Caco-2 (cell line): Measurements from ENCODE around the gene COX20. TPM values are rescaled to one million over a fixed set of nuclear protein-coding genes. Genes with fewer than 3 reads are reported as not detected.

ENCODE experiments used
- BruUV-seq: library from RNA; stranded (reverse); fragments of 400-500 nt; replicated peaks from 2 replicates; lab custom pipeline; 2021; lab: Mats Ljungman, UMichigan
- CTCF ChIA-PET: fragments of 300-600 bp; sonication (Branson Sonifier 250); formaldehyde crosslinking; loops from one replicate; lab custom pipeline; 2022; ENCODE audit warnings: antibody characterized with exemption; lab: Charles Lee
- POLR2A ChIA-PET: fragments of 300-600 bp; sonication (Branson Sonifier 250); formaldehyde crosslinking; loops from one replicate; lab custom pipeline; 2022; ENCODE audit warnings: antibody characterized with exemption; lab: Charles Lee
- DNase-seq, 2 experiments: peaks; one replicate each; pipeline versions ENCODE4 v3.0.0 to v3.0.0-alpha.2; 2020 to 2022
- H3K27me3 ChIP-seq: replicated peaks from 2 replicates; pipeline ENCODE4 v1.6.0; 2011; ENCODE audit warnings: low read length; ENCODE audit not compliant: control insufficient read depth, insufficient read depth
- H3K36me3 ChIP-seq: 2 replicates; pipeline ENCODE4 v1.5.1; 2011; ENCODE audit warnings: low read length; ENCODE audit not compliant: control insufficient read depth, insufficient read depth
- H3K4me1 ChIP-seq: fragments of 250-450 bp; sonication (Bioruptor Pico); 2 replicates; pipeline ENCODE4 v1.5.1; 2020; ENCODE audit warnings: mild to moderate bottlenecking
- H3K4me3 ChIP-seq: 2 replicates; pipeline ENCODE4 v1.5.1; 2011; ENCODE audit warnings: low read depth, mild to moderate bottlenecking, control low read depth, low read length
- H3K9me3 ChIP-seq: fragments of 250-450 bp; sonication (Bioruptor Pico); 2 replicates; pipeline ENCODE4 v1.5.1; 2020; ENCODE audit warnings: mild to moderate bottlenecking, moderate library complexity
- H3K27ac Mint-ChIP-seq: one replicate; pipeline ENCODE4 v1.8.0; 2022; ENCODE audit warnings: mixed read lengths; ENCODE audit not compliant: unreplicated experiment
- H3K27me3 Mint-ChIP-seq: one replicate; pipeline ENCODE4 v1.8.0; 2022; ENCODE audit warnings: mixed read lengths; ENCODE audit not compliant: insufficient read depth, unreplicated experiment
- H3K36me3 Mint-ChIP-seq: one replicate; pipeline ENCODE4 v1.8.0; 2022; ENCODE audit warnings: mild to moderate bottlenecking, mixed read lengths; ENCODE audit not compliant: insufficient read depth, unreplicated experiment
- H3K4me1 Mint-ChIP-seq: one replicate; pipeline ENCODE4 v1.8.0; 2022; ENCODE audit warnings: low read depth, mixed read lengths; ENCODE audit not compliant: unreplicated experiment
- H3K4me3 Mint-ChIP-seq: one replicate; pipeline ENCODE4 v1.8.0; 2022; ENCODE audit warnings: mild to moderate bottlenecking, moderate library complexity, mixed read lengths; ENCODE audit not compliant: unreplicated experiment
- H3K9me3 Mint-ChIP-seq: one replicate; pipeline ENCODE4 v1.8.0; 2022; ENCODE audit warnings: mixed read lengths; ENCODE audit not compliant: unreplicated experiment
- CTCF ChIP-seq, 2 experiments: fragments of 200-600 bp in 1 of 2; IDR thresholded peaks; 1 replicate in 1 of 2; 2 replicates in 1 of 2; pipeline versions ENCODE4 v1.5.1 to v1.8.0; 2011 to 2022; ENCODE audit warnings: antibody characterized with exemption in 1 of 2, control low read depth in 1 of 2, inconsistent platforms in 1 of 2, low read depth in 1 of 2, low read length in 1 of 2, mild to moderate bottlenecking in 1 of 2, moderate library complexity in 1 of 2; ENCODE audit not compliant: insufficient read depth in 1 of 2, severe bottlenecking in 1 of 2, unreplicated experiment in 1 of 2
- intact Hi-C: fragments of 100-400 bp; cut with micrococcal nuclease; formaldehyde crosslinking; loops from one replicate; pipeline ENCODE4 v1.10.0; 2022; ENCODE audit not compliant: unreplicated experiment
- total RNA-seq: library from RNA; stranded (reverse); gene quantifications from 2 replicates; pipeline ENCODE4 v1.2.3, GENCODE V29; 2022

Gene COX20
- total RNA-seq, 1 experiment from 2014 or later: 68.0 TPM

- peaks cover 6% of the 10 kb centered on the region for H3K9me3 Mint-ChIP-seq
- no TSS peak for BruUV-seq
- Histone ChIP-seq H3K36me3 (no peaks in the 10 kb centered on the region; the same call in 1 of the 2 replicates), H3K4me1 (peaks cover 7% of the 10 kb centered on the region; the same call in 1 of the 2 replicates), H3K27me3 (no peaks in the 10 kb centered on the region), H3K9me3 (no peaks in the 10 kb centered on the region), H3K4me3 (no peak overlapping the region)
- H3K4me3 Mint-ChIP-seq: no peak overlapping the region
- H3K4me1 Mint-ChIP-seq: peaks cover 9% of the 10 kb centered on the region
- no peak overlapping the region for H3K27ac Mint-ChIP-seq
- H3K27me3 Mint-ChIP-seq: no peaks in the 10 kb centered on the region
- peaks cover 11% of the 10 kb centered on the region for H3K36me3 Mint-ChIP-seq
- no peak for TF ChIP-seq CTCF (IDR thresholded peaks at IDR 0.05; ENCODE audit: insufficient read depth in 1 of 2, low read depth in 1 of 2, low read length in 1 of 2, severe bottlenecking in 1 of 2, unreplicated experiment in 1 of 2)
- ChIA-PET CTCF (no interaction called here), POLR2A (no interaction called here)
- intact Hi-C loops: no loop called here
- DNase-seq: no peak
Observed at GRCh38 chr1:244868484-244869363, 33.3 kb downstream of the COX20 start.

GRCh38 chr1:244869364-244869827, 33.9 kb downstream of the COX20 start:
- intact Hi-C loops: no loop called here

GRCh38 chr1:244869950-244870349, 34.5 kb downstream of the COX20 start:
- Mint-ChIP-seq H3K27me3 (no peaks in the 10 kb centered on the region), H3K4me3 (no peak overlapping the region), H3K36me3 (no peaks in the 10 kb centered on the region), H3K4me1 (peaks cover 9% of the 10 kb centered on the region), H3K9me3 (peaks cover 6% of the 10 kb centered on the region), H3K27ac (no peak overlapping the region)
- intact Hi-C loops: no loop called here
- POLR2A ChIA-PET: no interaction called here
- no peak for DNase-seq
- CTCF ChIA-PET: no interaction called here
- Histone ChIP-seq H3K9me3 (no peaks in the 10 kb centered on the region), H3K4me3 (no peak overlapping the region), H3K36me3 (no peaks in the 10 kb centered on the region), H3K4me1 (peaks cover 7% of the 10 kb centered on the region; the same call in 1 of the 2 replicates), H3K27me3 (no peaks in the 10 kb centered on the region)
- BruUV-seq: no TSS peak
- no peak for TF ChIP-seq CTCF (IDR thresholded peaks at IDR 0.05; ENCODE audit: insufficient read depth in 1 of 2, low read depth in 1 of 2, low read length in 1 of 2, severe bottlenecking in 1 of 2, unreplicated experiment in 1 of 2)

More at GRCh38 chr1:244869364-244869827, 33.9 kb downstream of the COX20 start:
- H3K4me3 ChIP-seq: no peak overlapping the region
- no peaks in the 10 kb centered on the region for H3K27me3 ChIP-seq
- Mint-ChIP-seq H3K27me3 (no peaks in the 10 kb centered on the region), H3K36me3 (peaks cover 4% of the 10 kb centered on the region), H3K9me3 (peaks cover 6% of the 10 kb centered on the region), H3K4me3 (no peak overlapping the region), H3K4me1 (peaks cover 9% of the 10 kb centered on the region), H3K27ac (no peak overlapping the region)
- TF ChIP-seq CTCF (IDR thresholded peaks at IDR 0.05; ENCODE audit: insufficient read depth in 1 of 2, low read depth in 1 of 2, low read length in 1 of 2, severe bottlenecking in 1 of 2, unreplicated experiment in 1 of 2): no peak
- DNase-seq: no peak
- peaks cover 7% of the 10 kb centered on the region; the same call in 1 of the 2 replicates for H3K4me1 ChIP-seq
- no peaks in the 10 kb centered on the region for H3K36me3 ChIP-seq
- ChIA-PET CTCF (no interaction called here), POLR2A (no interaction called here)
- H3K9me3 ChIP-seq: no peaks in the 10 kb centered on the region
- BruUV-seq: no TSS peak
